ENCODE results near the gene PTCHD1.

The PTCHD1 gene

DNA sequence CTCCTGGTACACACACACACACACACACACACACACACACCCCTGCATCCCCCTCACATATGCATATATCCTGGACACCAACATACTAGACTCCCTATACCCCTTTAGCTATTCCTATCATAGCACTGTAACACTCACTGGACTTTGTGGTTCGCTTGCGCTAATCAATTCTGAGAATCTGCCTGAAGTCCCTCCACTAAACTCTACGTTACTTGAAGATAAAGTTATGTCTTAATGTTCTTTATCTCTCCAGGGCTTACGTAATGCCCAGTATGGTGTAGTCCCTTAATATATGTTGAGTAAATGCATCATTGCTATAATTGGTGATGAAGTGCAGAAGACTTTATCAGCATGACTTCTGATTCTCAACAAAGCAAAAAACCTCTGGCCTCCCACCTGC lies 32.3 kb downstream of the PTCHD1 start:
- TF ChIP-seq, protein P1, sequence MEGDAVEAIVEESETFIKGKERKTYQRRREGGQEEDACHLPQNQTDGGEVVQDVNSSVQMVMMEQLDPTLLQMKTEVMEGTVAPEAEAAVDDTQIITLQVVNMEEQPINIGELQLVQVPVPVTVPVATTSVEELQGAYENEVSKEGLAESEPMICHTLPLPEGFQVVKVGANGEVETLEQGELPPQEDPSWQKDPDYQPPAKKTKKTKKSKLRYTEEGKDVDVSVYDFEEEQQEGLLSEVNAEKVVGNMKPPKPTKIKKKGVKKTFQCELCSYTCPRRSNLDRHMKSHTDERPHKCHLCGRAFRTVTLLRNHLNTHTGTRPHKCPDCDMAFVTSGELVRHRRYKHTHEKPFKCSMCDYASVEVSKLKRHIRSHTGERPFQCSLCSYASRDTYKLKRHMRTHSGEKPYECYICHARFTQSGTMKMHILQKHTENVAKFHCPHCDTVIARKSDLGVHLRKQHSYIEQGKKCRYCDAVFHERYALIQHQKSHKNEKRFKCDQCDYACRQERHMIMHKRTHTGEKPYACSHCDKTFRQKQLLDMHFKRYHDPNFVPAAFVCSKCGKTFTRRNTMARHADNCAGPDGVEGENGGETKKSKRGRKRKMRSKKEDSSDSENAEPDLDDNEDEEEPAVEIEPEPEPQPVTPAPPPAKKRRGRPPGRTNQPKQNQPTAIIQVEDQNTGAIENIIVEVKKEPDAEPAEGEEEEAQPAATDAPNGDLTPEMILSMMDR (IDR thresholded peaks at IDR 0.05; ENCODE audit: insufficient read depth, low read length, poor library complexity, severe bottlenecking) = no peak
- no peak for TF ChIP-seq EZH2phosphoT487 (conservative IDR thresholded peaks at IDR 0.05; ENCODE audit: low read length)
- Histone ChIP-seq H3K9me2 (replicated peaks; ENCODE audit: insufficient read depth, low read length) (no peaks in the 10 kb centered on the region), H3K4me3 (ENCODE audit: insufficient read depth, low read length, poor library complexity, severe bottlenecking) (no peak overlapping the region), H3K27me3 (ENCODE audit: low read length) (no peaks in the 10 kb centered on the region), H4K20me1 (ENCODE audit: low read depth, low read length) (no peaks in the 10 kb centered on the region), H3K36me3 (ENCODE audit: low read length) (no peaks in the 10 kb centered on the region), H3K27ac (ENCODE audit: low read depth, low read length) (no peak overlapping the region), H3F3A (ENCODE audit: insufficient read depth) (no peaks in the 10 kb centered on the region), H3K9me3 (ENCODE audit: insufficient read depth, low read length) (no peaks in the 10 kb centered on the region), H3K9ac (ENCODE audit: low read length) (no peak overlapping the region), H3K79me2 (ENCODE audit: insufficient read depth, low read length) (no peaks in the 10 kb centered on the region), H3K4me2 (ENCODE audit: low read depth, low read length, poor library complexity, severe bottlenecking) (no peak overlapping the region), H2AFZ (ENCODE audit: low read depth, low read length, severe bottlenecking) (no peak overlapping the region)

DNA sequence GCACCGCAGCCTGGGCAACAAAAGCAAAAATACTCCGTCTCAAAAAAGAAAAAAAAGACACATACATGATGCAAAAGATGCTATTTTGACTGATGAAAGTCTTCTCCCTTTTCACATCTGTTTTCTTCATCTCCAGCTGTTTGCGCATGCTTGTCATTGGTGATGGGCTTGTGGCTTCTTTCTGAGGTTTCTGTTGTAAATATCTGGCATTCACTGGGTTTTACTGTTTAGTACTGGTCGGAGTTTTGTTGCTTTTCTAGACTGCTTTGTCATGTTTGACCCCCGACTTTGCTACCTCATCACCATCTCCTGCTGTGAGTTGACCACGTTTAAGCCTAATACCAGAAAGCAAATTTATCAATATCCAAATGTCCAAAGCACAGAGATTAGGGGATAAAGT lies 34.4 kb downstream of the PTCHD1 start:
- Histone ChIP-seq H3K27me3 (ENCODE audit: low read length) (no peaks in the 10 kb centered on the region), H3F3A (ENCODE audit: insufficient read depth) (no peaks in the 10 kb centered on the region), H3K4me3 (ENCODE audit: insufficient read depth, low read length, poor library complexity, severe bottlenecking) (no peak overlapping the region), H3K4me2 (ENCODE audit: low read depth, low read length, poor library complexity, severe bottlenecking) (no peak overlapping the region), H3K36me3 (ENCODE audit: low read length) (no peaks in the 10 kb centered on the region), H3K9me2 (replicated peaks; ENCODE audit: insufficient read depth, low read length) (no peaks in the 10 kb centered on the region), H3K79me2 (ENCODE audit: insufficient read depth, low read length) (no peaks in the 10 kb centered on the region), H3K9me3 (ENCODE audit: insufficient read depth, low read length) (no peaks in the 10 kb centered on the region), H4K20me1 (ENCODE audit: low read depth, low read length) (no peaks in the 10 kb centered on the region), H3K27ac (ENCODE audit: low read depth, low read length) (no peak overlapping the region), H2AFZ (ENCODE audit: low read depth, low read length, severe bottlenecking) (no peak overlapping the region), H3K9ac (ENCODE audit: low read length) (no peak overlapping the region)
- TF ChIP-seq, protein P1 (IDR thresholded peaks at IDR 0.05; ENCODE audit: insufficient read depth, low read length, poor library complexity, severe bottlenecking) = no peak
- TF ChIP-seq EZH2phosphoT487 (conservative IDR thresholded peaks at IDR 0.05; ENCODE audit: low read length) = no peak

DNA sequence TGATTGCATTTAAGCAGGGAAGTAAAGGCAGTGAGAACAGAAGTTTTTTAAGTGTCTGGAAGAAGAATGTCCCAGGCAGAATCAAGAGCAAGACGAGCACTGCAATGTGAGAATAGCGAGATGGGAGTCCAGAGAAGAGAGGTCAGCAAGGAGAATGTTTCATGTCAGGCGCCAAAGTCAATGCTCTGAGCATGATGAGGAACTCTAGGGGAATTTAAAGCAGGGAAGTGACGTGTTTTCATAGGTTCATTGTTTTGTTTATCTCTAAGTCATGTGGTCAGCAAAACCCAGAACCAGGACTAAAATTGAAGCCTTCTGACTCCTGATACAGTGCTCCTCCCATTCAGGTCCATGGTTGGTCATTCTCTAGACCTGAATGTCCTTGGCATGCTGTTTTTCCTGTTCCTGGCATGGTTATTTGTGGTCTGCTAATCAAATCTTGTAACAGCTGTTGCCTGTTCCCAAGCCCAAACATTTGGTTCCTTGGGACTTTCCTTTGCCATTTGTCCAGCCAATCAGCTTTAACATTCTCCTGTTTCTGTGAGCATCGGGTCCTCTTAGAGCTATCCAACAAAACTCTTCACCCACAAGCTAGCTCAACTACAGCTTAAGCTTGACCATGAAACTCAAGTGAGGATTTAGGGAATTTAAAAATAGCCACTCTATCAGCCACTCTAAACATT lies 37.7 kb downstream of the PTCHD1 start:
- H3K9me2 ChIP-seq (replicated peaks; ENCODE audit: insufficient read depth, low read length) = no peaks in the 10 kb centered on the region
- no peaks in the 10 kb centered on the region for H3K79me2 ChIP-seq (ENCODE audit: insufficient read depth, low read length)
- TF ChIP-seq, protein P1 (IDR thresholded peaks at IDR 0.05; ENCODE audit: insufficient read depth, low read length, poor library complexity, severe bottlenecking) = no peak
- no peak for TF ChIP-seq EZH2phosphoT487 (conservative IDR thresholded peaks at IDR 0.05; ENCODE audit: low read length)
- no peaks in the 10 kb centered on the region for H3K27me3 ChIP-seq (ENCODE audit: low read length)
- H3K9ac ChIP-seq (ENCODE audit: low read length) = no peak overlapping the region
- H3K9me3 ChIP-seq (ENCODE audit: insufficient read depth, low read length) = no peaks in the 10 kb centered on the region
- no peak overlapping the region for H3K4me2 ChIP-seq (ENCODE audit: low read depth, low read length, poor library complexity, severe bottlenecking)
- H3F3A ChIP-seq (ENCODE audit: insufficient read depth) = no peaks in the 10 kb centered on the region
- H2AFZ ChIP-seq (ENCODE audit: low read depth, low read length, severe bottlenecking) = no peak overlapping the region
- no peak overlapping the region for H3K27ac ChIP-seq (ENCODE audit: low read depth, low read length)
- H3K4me3 ChIP-seq (ENCODE audit: insufficient read depth, low read length, poor library complexity, severe bottlenecking) = no peak overlapping the region
- H3K36me3 ChIP-seq (ENCODE audit: low read length) = no peaks in the 10 kb centered on the region
- no peaks in the 10 kb centered on the region for H4K20me1 ChIP-seq (ENCODE audit: low read depth, low read length)
